Vagina (tissue), 2 donors: Measurements from ENCODE around the gene VPS29.

Experiments used
- POLR2A ChIP-seq, 2 donors: fragments of 450-650 bp; IDR thresholded peaks; one replicate each; pipeline ENCODE4 v1.6.1; 2017; ENCODE audit warnings: antibody characterized with exemption in 2 of 2, mild to moderate bottlenecking in 2 of 2, moderate library complexity in 2 of 2
- POLR2AphosphoS5 ChIP-seq, 2 donors: sonication (generic); formaldehyde crosslinking; IDR thresholded peaks; one replicate each; pipeline ENCODE4 v1.9.0; 2017; ENCODE audit warnings: antibody characterized with exemption in 2 of 2, mild to moderate bottlenecking in 2 of 2, low read depth in 1 of 2; ENCODE audit not compliant: insufficient read depth in 1 of 2

DNA sequence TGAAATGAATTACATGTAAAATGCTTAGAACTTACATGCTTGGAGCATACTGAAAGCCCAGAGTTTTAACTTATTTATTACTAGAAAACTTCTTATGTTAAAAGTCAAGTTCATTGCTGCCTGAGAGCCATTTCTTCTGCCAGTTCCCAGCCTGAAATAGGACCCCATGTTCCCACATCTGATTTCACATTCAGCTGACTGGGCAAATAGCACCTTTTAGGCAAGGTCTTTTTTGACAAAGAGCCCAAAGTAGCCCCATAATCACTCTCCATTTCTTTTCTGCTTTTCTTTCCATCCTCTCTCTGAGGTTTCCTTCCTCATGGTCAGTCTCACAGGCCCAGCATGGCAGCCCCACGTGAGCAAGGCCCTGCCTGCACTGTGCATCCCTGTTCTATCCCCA, 50.6 kb downstream of the VPS29 start:
- TF ChIP-seq POLR2AphosphoS5 (IDR thresholded peaks at IDR 0.05; ENCODE audit: insufficient read depth in 1 of 2, low read depth in 1 of 2) (no peak), POLR2A (IDR thresholded peaks at IDR 0.05) (no peak)
